Dermis lymphatic vessel endothelial cell (primary cell): ENCODE data around the gene HGF. TPM values are rescaled to one million over a fixed set of nuclear protein-coding genes. Genes with fewer than 3 reads are reported as not detected.

ENCODE experiments used
- total RNA-seq: library from RNA; depleted of rRNA; stranded (reverse); fragments of >200 nt; gene quantifications from 2 replicates; pipeline ENCODE4 v1.2.1, GENCODE V29; 2014

HGF gene
- total RNA-seq: 0.33 and 0.43 TPM in 2 replicates

GRCh38 chr7:81769891-81770727 is at the start of gene HGF:
TSS of gene HGF (minus strand) at chr7:81770047. CDS start at chr7:81769971, 76 bp downstream.

